IPS-NIHi7 (cell line): Measurements from ENCODE around the gene KLF13.
"Not testable (repeated sequence)": the region's sequence is repeated elsewhere in the genome, so short reads cannot be mapped to it uniquely, and the experiment has no call there.

ENCODE experiments used
- DNase-seq: peaks from one replicate; pipeline ENCODE4 v3.0.0; 2012; ENCODE audit warnings: mixed read lengths; ENCODE audit errors: extremely low spot score

Gene KLF13

DNA sequence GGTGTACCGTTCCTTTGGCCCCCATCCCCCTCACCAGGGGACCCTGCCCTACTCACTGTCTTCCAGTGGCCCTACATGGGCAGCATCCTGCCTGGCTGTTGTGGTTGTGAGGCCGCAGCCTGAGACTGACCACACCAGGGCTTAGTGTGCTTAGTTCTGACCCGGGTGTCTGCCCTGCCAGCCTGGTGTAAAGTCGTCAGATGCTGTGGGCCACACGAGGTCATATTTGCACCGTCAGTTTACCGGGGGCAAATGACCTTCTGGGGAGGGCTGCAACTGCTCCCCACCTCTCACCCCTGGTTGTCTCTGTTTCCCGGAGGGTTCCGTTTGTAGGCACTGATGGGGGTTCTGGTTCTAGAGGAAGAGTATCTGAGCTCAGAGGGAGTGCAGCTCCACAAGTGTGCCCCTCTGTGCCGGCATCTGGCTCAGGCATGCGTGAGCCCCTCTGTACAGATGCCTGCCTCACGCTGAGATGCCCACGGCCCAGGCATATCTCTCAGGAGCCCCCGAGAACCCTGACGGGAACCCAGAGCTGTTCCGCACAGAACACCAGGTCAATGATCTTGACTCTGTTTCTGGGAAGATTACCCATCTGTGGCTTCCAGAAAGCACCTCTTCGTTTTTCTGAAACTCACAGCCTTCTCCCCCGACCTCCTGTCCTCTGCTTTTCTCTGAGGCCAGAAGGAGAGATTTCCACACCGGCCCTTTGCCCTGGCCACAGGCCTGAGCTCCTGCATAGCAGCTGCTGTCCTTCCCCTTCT, 19.2 kb downstream of the KLF13 start:
- DNase-seq, result no peak

- DNase-seq, result no peak
Observed at GRCh38 chr15:31346367-31347066, 19.9 kb downstream of the KLF13 start.

DNA sequence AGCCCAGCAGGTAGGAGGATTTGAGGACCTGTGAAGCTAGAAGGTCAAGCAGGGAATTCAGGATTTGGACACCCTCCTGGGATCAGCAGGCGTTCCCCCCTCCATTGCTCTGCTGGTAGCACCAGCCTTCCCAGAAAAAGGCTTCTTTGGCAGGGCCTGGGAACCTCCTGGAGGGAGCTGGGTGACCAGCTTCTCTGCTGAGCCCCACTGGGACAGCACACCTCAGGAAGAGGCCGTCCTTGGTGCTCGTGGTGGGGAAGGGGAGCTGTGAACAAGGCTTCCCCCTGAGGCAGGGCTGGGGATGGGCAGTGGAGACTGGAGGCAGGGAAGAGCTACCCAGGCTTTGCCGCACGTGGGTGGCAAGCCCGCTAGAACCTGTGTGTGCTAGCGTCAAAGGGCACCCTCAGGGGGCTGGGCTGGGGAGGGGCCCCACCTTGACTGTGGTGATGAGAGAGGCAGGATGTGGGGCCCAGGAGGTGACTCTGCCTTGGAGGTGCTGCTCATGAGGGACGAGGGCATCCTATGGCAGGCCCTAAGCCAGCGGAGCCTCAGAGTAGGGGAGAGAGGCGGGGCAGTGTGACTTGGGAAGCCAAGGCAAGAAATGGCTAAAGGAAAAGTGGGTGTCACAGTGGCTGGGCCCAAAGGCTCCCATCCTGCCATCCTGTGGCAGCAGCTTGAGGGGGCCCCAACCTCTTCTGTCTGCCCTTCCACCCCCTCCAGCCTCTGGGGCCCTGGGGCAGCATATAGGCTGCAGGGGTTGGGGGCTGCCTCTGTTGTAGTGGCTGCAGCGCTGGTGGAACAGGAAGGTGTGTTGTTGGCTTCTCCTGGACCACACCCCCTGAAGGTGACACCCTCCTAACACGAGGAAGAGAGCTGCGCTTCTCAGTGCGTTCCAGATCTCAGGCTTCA, 20.7 kb downstream of the KLF13 start:
- no peak for DNase-seq

- no peak for DNase-seq
Observed at GRCh38 chr15:31347981-31348803, 21.6 kb downstream of the KLF13 start.

- DNase-seq, result no peak
Observed at GRCh38 chr15:31349233-31350141, 22.9 kb downstream of the KLF13 start.

GRCh38 chr15:31350771-31351170, 24.1 kb downstream of the KLF13 start:
- no peak for DNase-seq

GRCh38 chr15:31352339-31352751, 25.7 kb downstream of the KLF13 start:
- DNase-seq, result no peak

GRCh38 chr15:31352911-31353811, 26.5 kb downstream of the KLF13 start:
- DNase-seq, result peak; percentile 45

GRCh38 chr15:31353931-31354330, 27.3 kb downstream of the KLF13 start:
- DNase-seq, result no peak

DNA sequence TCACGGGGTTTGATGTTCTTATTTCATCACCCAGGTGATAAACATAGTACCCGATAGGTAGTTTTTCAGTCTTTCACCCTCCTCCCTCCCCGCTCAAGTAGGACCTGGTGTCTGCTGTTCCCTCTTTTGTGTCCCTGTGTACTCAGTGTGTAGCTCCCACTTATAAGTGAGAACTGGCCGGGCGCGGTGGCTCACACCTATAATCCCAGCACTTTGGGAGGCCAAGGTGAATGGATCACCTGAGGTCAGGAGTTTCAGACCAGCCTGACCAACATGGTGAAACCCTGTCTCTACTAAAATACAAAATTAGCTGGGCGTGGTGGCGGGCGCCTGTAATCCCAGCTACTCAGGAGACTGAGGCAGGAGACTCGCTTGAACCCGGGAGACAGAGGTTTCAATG, 29.5 kb downstream of the KLF13 start:
- DNase-seq, result not testable (repeated sequence)

GRCh38 chr15:31357148-31357547, 30.5 kb downstream of the KLF13 start:
- DNase-seq, result no peak

GRCh38 chr15:31358163-31358562, 31.5 kb downstream of the KLF13 start:
- DNase-seq, result no peak

DNA sequence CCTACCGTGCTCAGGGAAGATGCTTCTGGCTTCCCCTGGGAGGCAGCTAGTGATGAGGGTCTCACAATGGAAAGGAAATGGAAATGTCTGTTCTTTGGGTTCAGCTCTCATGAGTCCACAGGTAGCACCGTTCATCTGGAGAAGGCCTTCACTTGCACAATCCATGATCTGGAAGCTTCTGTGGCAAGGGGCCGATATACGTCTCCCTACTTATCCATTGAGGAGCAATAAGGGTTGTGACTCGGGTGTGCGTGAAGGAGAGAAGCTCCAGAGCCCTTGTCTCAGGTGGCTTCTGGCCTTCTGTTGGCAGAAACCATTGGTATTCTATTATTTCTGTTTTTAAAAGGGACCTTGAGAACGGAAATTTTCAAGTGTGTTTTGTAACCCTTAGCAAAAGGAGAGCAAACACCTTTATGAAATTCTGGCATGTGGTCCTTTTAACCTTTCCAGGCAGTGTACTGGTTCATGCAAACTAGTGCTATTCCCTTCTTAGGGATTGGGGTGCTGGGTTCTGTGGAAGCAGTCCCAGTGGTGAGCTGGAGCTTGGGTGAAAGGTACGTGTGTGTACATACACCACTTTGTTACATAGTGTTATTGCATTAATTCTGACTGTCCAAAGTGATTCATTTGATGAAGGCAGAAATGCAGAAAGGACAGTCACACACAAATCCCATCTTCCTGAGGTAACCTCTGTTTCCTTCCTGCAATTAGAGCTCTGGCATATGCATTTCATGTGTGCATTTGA, 32.5 kb downstream of the KLF13 start:
- no peak for DNase-seq

- DNase-seq, result no peak
Observed at GRCh38 chr15:31359702-31360111, 33.1 kb downstream of the KLF13 start.

DNA sequence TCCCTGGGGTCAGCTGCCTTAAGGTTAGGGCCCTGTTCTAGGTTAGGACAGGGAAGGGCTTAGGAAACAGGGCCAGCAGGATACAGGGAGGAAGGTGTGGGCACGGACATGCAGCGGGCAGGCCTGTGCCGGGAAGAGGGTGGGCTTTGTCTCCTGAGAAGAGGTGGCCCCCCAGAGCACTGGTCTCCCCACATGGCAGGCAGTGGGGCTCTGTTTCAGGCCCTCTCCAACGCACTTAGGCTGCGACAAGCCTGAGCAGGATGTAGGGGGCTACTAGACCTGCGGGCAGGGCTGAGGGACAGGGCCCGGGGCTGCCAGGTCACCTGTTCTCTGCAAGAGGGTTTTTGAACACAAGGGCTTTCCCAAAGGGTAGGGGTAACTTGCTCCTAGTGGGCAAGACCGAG, 33.5 kb downstream of the KLF13 start:
- no peak for DNase-seq

GRCh38 chr15:31360843-31361763, 34.5 kb downstream of the KLF13 start:
- no peak for DNase-seq

DNA sequence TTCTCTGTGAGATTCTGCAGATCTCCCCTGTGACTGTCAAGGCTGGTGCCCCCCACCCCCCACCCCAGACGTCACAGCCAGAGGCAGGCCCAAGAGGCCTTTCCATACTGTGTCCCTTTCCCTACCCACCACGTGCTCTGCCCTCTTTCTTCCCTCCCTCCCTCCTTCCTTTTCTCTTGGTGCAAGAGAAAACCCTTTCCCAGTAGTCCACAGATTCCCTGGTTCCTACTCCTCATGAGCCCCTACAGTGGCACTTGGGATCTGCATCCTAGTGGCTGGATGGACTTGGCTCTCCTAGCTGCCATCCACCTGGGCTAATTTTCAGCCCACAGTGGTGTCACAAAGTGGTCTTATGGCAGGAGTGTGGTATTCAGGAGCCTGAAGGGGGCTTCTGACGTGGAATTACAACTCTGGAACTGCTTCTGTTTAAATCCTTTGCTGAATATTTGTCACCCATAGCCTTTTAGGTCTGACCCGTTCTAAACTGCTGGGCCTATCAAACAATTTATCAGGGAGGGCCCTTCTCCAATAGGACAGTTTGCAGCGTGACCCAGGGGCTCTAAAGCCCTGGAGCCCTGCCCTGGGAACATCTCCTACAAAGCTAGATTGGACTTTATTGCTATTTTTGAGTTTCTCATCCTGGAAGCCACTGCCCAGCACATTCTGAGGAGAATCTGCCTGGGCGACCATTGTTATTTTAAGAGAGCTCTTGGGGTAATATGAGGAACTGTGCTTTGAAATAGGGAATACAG, 35.3 kb downstream of the KLF13 start:
- DNase-seq, result no peak
